Neuronal stem cell (in vitro differentiated cells): ENCODE measurements around the gene MLN.

ENCODE experiments used
- DNase-seq: peaks from one replicate; pipeline ENCODE4 v3.0.0-alpha.2; 2013; ENCODE audit warnings: low spot score
- H2AFZ ChIP-seq: one replicate; pipeline ENCODE4 v1.6.1; 2013; ENCODE audit warnings: mild to moderate bottlenecking, low read length, inconsistent platforms
- H2AK5ac ChIP-seq: 2 replicates; pipeline ENCODE4 v1.6.1; 2013; ENCODE audit warnings: low read depth, mild to moderate bottlenecking, inconsistent platforms, low read length, moderate library complexity, mixed read lengths
- H2BK120ac ChIP-seq: 2 replicates; pipeline ENCODE4 v1.6.1; 2013; ENCODE audit warnings: low read depth, mild to moderate bottlenecking, inconsistent platforms, low read length, moderate library complexity, mixed read lengths
- H2BK12ac ChIP-seq: one replicate; pipeline ENCODE4 v1.6.1; 2013; ENCODE audit warnings: low read length, inconsistent platforms
- H2BK15ac ChIP-seq: 2 replicates; pipeline ENCODE4 v1.6.1; 2013; ENCODE audit warnings: mild to moderate bottlenecking, low read length, inconsistent platforms, mixed read lengths
- H2BK5ac ChIP-seq: one replicate; pipeline ENCODE4 v1.6.1; 2013; ENCODE audit warnings: inconsistent platforms, mild to moderate bottlenecking, low read length, moderate library complexity
- H3K14ac ChIP-seq: one replicate; pipeline ENCODE4 v1.6.1; 2013; ENCODE audit warnings: low read length, inconsistent platforms
- H3K18ac ChIP-seq: 2 replicates; pipeline ENCODE4 v1.6.1; 2013; ENCODE audit warnings: low read length, inconsistent platforms
- H3K23ac ChIP-seq: 2 replicates; pipeline ENCODE4 v1.6.1; 2013; ENCODE audit warnings: low read depth, mild to moderate bottlenecking, mixed read lengths, low read length, inconsistent platforms; ENCODE audit not compliant: poor library complexity
- H3K27ac ChIP-seq: replicated peaks from 3 replicates; pipeline ENCODE4 v1.5.1; 2013; ENCODE audit warnings: low read length, inconsistent platforms
- H3K27me3 ChIP-seq, 3 experiments: 2 replicates each; pipeline ENCODE4 v1.6.1; 2013; ENCODE audit warnings: low read length in 3 of 3, mild to moderate bottlenecking in 2 of 3, inconsistent platforms in 1 of 3, low read depth in 1 of 3, mixed read lengths in 1 of 3, moderate library complexity in 1 of 3; ENCODE audit not compliant: control insufficient read depth in 3 of 3, insufficient read depth in 3 of 3
- H3K36me3 ChIP-seq, 2 donors: replicated peaks in 1 of 2; 2 replicates each; pipeline ENCODE4 v1.6.1; 2013; ENCODE audit warnings: low read length in 2 of 2; ENCODE audit not compliant: control insufficient read depth in 2 of 2, insufficient read depth in 2 of 2
- H3K4ac ChIP-seq: 2 replicates; pipeline ENCODE4 v1.6.1; 2013; ENCODE audit warnings: inconsistent platforms, mild to moderate bottlenecking, low read length, moderate library complexity
- H3K4me1 ChIP-seq, 2 donors: 1 replicate in 1 of 2; 2 replicates in 1 of 2; pipeline ENCODE4 v1.6.1; 2013; ENCODE audit warnings: low read length in 2 of 2, low read depth in 1 of 2; ENCODE audit not compliant: control insufficient read depth in 2 of 2, insufficient read depth in 1 of 2
- H3K4me2 ChIP-seq: one replicate; pipeline ENCODE4 v1.6.1; 2013; ENCODE audit warnings: mild to moderate bottlenecking, low read length, inconsistent platforms; ENCODE audit not compliant: insufficient read depth, poor library complexity, severe bottlenecking
- H3K4me3 ChIP-seq, 2 donors: 2 replicates each; pipeline ENCODE4 v1.5.1; 2013; ENCODE audit warnings: low read length in 2 of 2, mild to moderate bottlenecking in 2 of 2, inconsistent platforms in 1 of 2, moderate library complexity in 1 of 2
- H3K79me1 ChIP-seq: one replicate; pipeline ENCODE4 v1.6.1; 2013; ENCODE audit warnings: low read depth, mild to moderate bottlenecking, inconsistent platforms, low read length, moderate library complexity
- H3K9ac ChIP-seq: one replicate; pipeline ENCODE4 v1.6.1; 2013; ENCODE audit warnings: mild to moderate bottlenecking, low read depth, low read length, inconsistent platforms; ENCODE audit not compliant: poor library complexity
- H3K9me3 ChIP-seq, 2 donors: replicated peaks in 1 of 2; 2 replicates each; pipeline versions ENCODE3 to v1.6.1; 2013; ENCODE audit warnings: low read length in 2 of 2, mild to moderate bottlenecking in 2 of 2, inconsistent platforms in 1 of 2, low read depth in 1 of 2, mixed read lengths in 1 of 2, moderate library complexity in 1 of 2; ENCODE audit not compliant: control insufficient read depth in 2 of 2, insufficient read depth in 1 of 2
- H4K8ac ChIP-seq: one replicate; pipeline ENCODE4 v1.6.1; 2013; ENCODE audit warnings: low read depth, mild to moderate bottlenecking, inconsistent platforms, low read length, moderate library complexity
- H4K91ac ChIP-seq: one replicate; pipeline ENCODE4 v1.6.1; 2013; ENCODE audit warnings: low read length, low read depth, mild to moderate bottlenecking, inconsistent platforms; ENCODE audit not compliant: poor library complexity
- WGBS, 2 donors: extraction: QIAGEN DNeasy Blood & Tissue Kit; methylation state at CpG; one replicate each; pipeline ENCODE4 v1.1.7; 2013; ENCODE audit warnings: missing lambda C conversion rate in 2 of 2, mixed read lengths in 1 of 2; ENCODE audit not compliant: insufficient read length in 2 of 2, insufficient replicate concordance in 1 of 2; ENCODE audit errors: extremely low coverage in 2 of 2; 5-methylcytosine and 5-hydroxymethylcytosine counted together

The MLN gene

GRCh38 chr6:33790910-33791309 lies 12.9 kb downstream of the MLN start:
- Histone ChIP-seq H2BK5ac (no peak overlapping the region), H3K23ac (peak overlapping the region; percentile 14), H2AFZ (no peak overlapping the region), H3K4ac (no peak overlapping the region), H2AK5ac (peak overlapping the region; percentile 67), H2BK15ac (no peak overlapping the region), H4K91ac (no peak overlapping the region), H3K4me2 (no peak overlapping the region), H3K14ac (no peak overlapping the region), H2BK120ac (no peak overlapping the region), H3K36me3 (peaks cover 0 to 17% of the 10 kb centered on the region in 2 donors), H3K18ac (peak overlapping the region; percentile 50), H3K79me1 (peaks cover 5% of the 10 kb centered on the region), H2BK12ac (no peak overlapping the region), H3K4me3 (no peak overlapping the region), H3K4me1 (peaks cover 23 to 30% of the 10 kb centered on the region in 2 donors), H3K9ac (no peak overlapping the region), H3K27me3 (no peaks in the 10 kb centered on the region), H4K8ac (no peak overlapping the region), H3K9me3 (no peaks in the 10 kb centered on the region), H3K27ac (no peak overlapping the region)
- DNase-seq = no peak
- WGBS, 2 donors = no CpG with 5 or more reads among the region's 5 CpGs

GRCh38 chr6:33790379-33790778 lies 13.4 kb downstream of the MLN start:
- no peak overlapping the region for H3K23ac ChIP-seq
- peaks cover 5% of the 10 kb centered on the region for H3K79me1 ChIP-seq
- no peak overlapping the region for H2BK5ac ChIP-seq
- no peak overlapping the region for H2BK15ac ChIP-seq
- H3K36me3 ChIP-seq = peaks cover 0 to 22% of the 10 kb centered on the region in 2 donors
- H3K27ac ChIP-seq = no peak overlapping the region
- no peak overlapping the region for H2BK120ac ChIP-seq
- H3K27me3 ChIP-seq = no peaks in the 10 kb centered on the region
- H3K4me2 ChIP-seq = no peak overlapping the region
- no peak overlapping the region for H2AFZ ChIP-seq
- peaks cover 22 to 30% of the 10 kb centered on the region in 2 donors for H3K4me1 ChIP-seq
- WGBS, 2 donors = no CpG with 5 or more reads among the region's 2 CpGs
- H3K14ac ChIP-seq = no peak overlapping the region
- no peak overlapping the region for H4K8ac ChIP-seq
- H3K18ac ChIP-seq = no peak overlapping the region
- no peaks in the 10 kb centered on the region for H3K9me3 ChIP-seq
- H3K9ac ChIP-seq = no peak overlapping the region
- H3K4ac ChIP-seq = no peak overlapping the region
- no peak overlapping the region for H2AK5ac ChIP-seq
- no peak overlapping the region for H4K91ac ChIP-seq
- H2BK12ac ChIP-seq = no peak overlapping the region
- no peak for DNase-seq
- no peak overlapping the region for H3K4me3 ChIP-seq

DNA sequence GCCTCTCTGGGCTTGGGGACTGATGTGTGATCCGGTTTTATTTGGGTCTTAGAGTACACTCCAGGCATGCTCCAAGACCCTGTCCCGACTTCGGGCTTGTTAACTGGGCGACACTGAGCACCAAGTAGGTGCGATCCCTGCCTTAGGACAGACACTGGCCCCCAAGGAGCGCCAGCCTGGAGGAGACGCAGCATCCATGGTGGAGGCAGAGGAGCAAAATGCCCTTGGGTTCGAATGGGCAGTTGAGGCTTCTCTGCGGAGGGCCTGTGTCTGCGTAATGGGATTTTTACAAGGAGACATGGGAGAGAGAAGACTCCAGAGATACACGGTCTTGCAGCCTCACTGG lies 14.3 kb downstream of the MLN start:
- H2BK15ac ChIP-seq = no peak overlapping the region
- no peaks in the 10 kb centered on the region for H3K27me3 ChIP-seq
- no peak overlapping the region for H3K4me2 ChIP-seq
- H3K36me3 ChIP-seq = peaks cover 1 to 31% of the 10 kb centered on the region in 2 donors
- peak overlapping the region; percentile 12 for H3K23ac ChIP-seq
- peak overlapping the region; percentile 84 for H2AFZ ChIP-seq
- no CpG with 5 or more reads among the region's 11 CpGs for WGBS, 2 donors
- peaks cover 5% of the 10 kb centered on the region for H3K79me1 ChIP-seq
- no peak overlapping the region for H2BK120ac ChIP-seq
- H3K27ac ChIP-seq = no peak overlapping the region
- H3K4me1 ChIP-seq = peaks cover 17 to 28% of the 10 kb centered on the region in 2 donors
- H3K14ac ChIP-seq = no peak overlapping the region
- H4K8ac ChIP-seq = no peak overlapping the region
- H2BK12ac ChIP-seq = peak overlapping the region; percentile 36
- H3K4me3 ChIP-seq = peak overlapping the region; percentile 42 to 84
- H2AK5ac ChIP-seq = no peak overlapping the region
- no peak for DNase-seq
- H2BK5ac ChIP-seq = no peak overlapping the region
- H3K4ac ChIP-seq = no peak overlapping the region
- H3K9me3 ChIP-seq = no peaks in the 10 kb centered on the region
- no peak overlapping the region for H3K18ac ChIP-seq
- no peak overlapping the region for H4K91ac ChIP-seq
- H3K9ac ChIP-seq = no peak overlapping the region

- Histone ChIP-seq H3K4me3 (peak within 1 kb of the TSS; percentile 84 to 98), H3K27me3 (no peaks in the 10 kb centered on the region), H3K36me3 (peaks cover 4 to 36% of the 10 kb centered on the region in 2 donors), H3K14ac (no peak within 1 kb of the TSS), H3K18ac (peak within 1 kb of the TSS; percentile 95), H2BK12ac (peak within 1 kb of the TSS; percentile 36), H2BK120ac (no peak within 1 kb of the TSS), H2AFZ (peak within 1 kb of the TSS; percentile 84), H4K91ac (no peak within 1 kb of the TSS), H2BK15ac (no peak within 1 kb of the TSS), H3K27ac (peak within 1 kb of the TSS; percentile 38), H3K23ac (peak within 1 kb of the TSS; percentile 83), H4K8ac (no peak within 1 kb of the TSS), H3K9me3 (no peaks in the 10 kb centered on the region), H3K79me1 (peaks cover 5% of the 10 kb centered on the region), H2BK5ac (no peak within 1 kb of the TSS), H3K9ac (peak within 1 kb of the TSS; percentile 97), H3K4ac (no peak within 1 kb of the TSS), H2AK5ac (no peak within 1 kb of the TSS), H3K4me2 (peak within 1 kb of the TSS; percentile 66), H3K4me1 (peaks cover 17 to 28% of the 10 kb centered on the region in 2 donors)
- no CpG with 5 or more reads among the region's 86 CpGs for WGBS, 2 donors
- DNase-seq = peak; percentile 80
Measured at GRCh38 chr6:33788694-33789549, 14.9 kb downstream of the MLN start, which contains the start of gene LEMD2. LEMD2 (minus strand) TSS chr6:33789130; CDS start chr6:33789116, 14 bp downstream.
